HEK293 (cell line): ENCODE results near the gene WARS2.
"Not testable (repeated sequence)": the region's sequence is repeated elsewhere in the genome, so short reads cannot be mapped to it uniquely, and the experiment has no call there.

ENCODE experiments used
- CTCF ChIA-PET: fragments of 350-600 bp; formaldehyde crosslinking; extraction: SDS; loops from one replicate; lab custom pipeline; 2021; ENCODE audit warnings: antibody characterized with exemption; lab: Yijun Ruan, JAX
- POLR2A ChIA-PET: fragments of 300-600 bp; formaldehyde crosslinking; extraction: SDS; loops from one replicate; lab custom pipeline; 2020; ENCODE audit warnings: antibody characterized with exemption, inconsistent platforms; lab: Yijun Ruan, JAX
- H3K27ac ChIP-seq: fragments of 200-500 bp; sonication (Bioruptor generic); 2 replicates; pipeline ENCODE4 v1.5.1; 2014; ENCODE audit warnings: low read depth, low read length, control low read depth, inconsistent platforms; ENCODE audit errors: extremely low read depth
- H3K36me3 ChIP-seq, 2 experiments: fragments of 200-500 bp in 1 of 2; sonication (Bioruptor generic) in 1 of 2; 1 replicate in 1 of 2; 2 replicates in 1 of 2; pipeline ENCODE4 v1.5.1; 2014 to 2017; ENCODE audit warnings: inconsistent platforms in 2 of 2, low read length in 2 of 2; ENCODE audit not compliant: control insufficient read depth in 2 of 2, insufficient read depth in 1 of 2
- H3K4me1 ChIP-seq: fragments of 200-500 bp; sonication (Bioruptor generic); 2 replicates; pipeline ENCODE4 v1.5.1; 2014; ENCODE audit warnings: mild to moderate bottlenecking, low read length, inconsistent platforms; ENCODE audit not compliant: control insufficient read depth, insufficient read depth
- H3K4me3 ChIP-seq: 2 replicates; pipeline ENCODE4 v1.5.1; 2011; ENCODE audit warnings: low read depth, mild to moderate bottlenecking, control low read depth, low read length, moderate library complexity
- H3K9me3 ChIP-seq: fragments of 200-500 bp; sonication (Bioruptor generic); 2 replicates; pipeline ENCODE4 v1.5.1; 2014; ENCODE audit warnings: low read depth, low read length, inconsistent platforms; ENCODE audit not compliant: control insufficient read depth, insufficient read depth
- INSM2 ChIP-seq: fragments of 450-650 bp; formaldehyde crosslinking; IDR thresholded peaks from 2 replicates; pipeline ENCODE4 v1.5.1; 2016; ENCODE audit warnings: missing biosample characterization, missing genetic modification characterization
- OVOL3 ChIP-seq: fragments of 450-650 bp; formaldehyde crosslinking; IDR thresholded peaks from 2 replicates; pipeline ENCODE4 v1.5.1; 2016; ENCODE audit warnings: missing biosample characterization, missing genetic modification characterization
- TCF7L2 ChIP-seq: IDR thresholded peaks from 2 replicates; pipeline ENCODE4 v1.6.1; 2011; ENCODE audit warnings: low read depth, mild to moderate bottlenecking, inconsistent platforms, low read length, moderate library complexity, borderline replicate concordance
- ZBTB6 ChIP-seq: fragments of 450-650 bp; formaldehyde crosslinking; IDR thresholded peaks from 2 replicates; pipeline ENCODE4 v1.5.1; 2017; ENCODE audit warnings: missing biosample characterization, missing genetic modification characterization
- ZBTB7A ChIP-seq: fragments of 450-650 bp; formaldehyde crosslinking; IDR thresholded peaks from 2 replicates; pipeline ENCODE4 v1.5.1; 2016; ENCODE audit warnings: low read depth, missing biosample characterization, missing genetic modification characterization
- ZNF114 ChIP-seq: fragments of 450-650 bp; formaldehyde crosslinking; IDR thresholded peaks from 2 replicates; pipeline ENCODE4 v1.5.0; 2017; ENCODE audit warnings: missing biosample characterization, missing genetic modification characterization
- ZNF169 ChIP-seq: fragments of 450-650 bp; formaldehyde crosslinking; IDR thresholded peaks from 2 replicates; pipeline ENCODE4 v1.5.1; 2016; ENCODE audit warnings: missing biosample characterization, missing genetic modification characterization
- ZNF175 ChIP-seq: fragments of 450-650 bp; formaldehyde crosslinking; IDR thresholded peaks from 2 replicates; pipeline ENCODE4 v1.5.1; 2016; ENCODE audit warnings: missing biosample characterization, missing genetic modification characterization
- ZNF214 ChIP-seq: fragments of 450-650 bp; formaldehyde crosslinking; IDR thresholded peaks from 2 replicates; pipeline ENCODE4 v1.5.1; 2017; ENCODE audit warnings: missing biosample characterization, mild to moderate bottlenecking, missing genetic modification characterization, borderline replicate concordance
- ZNF280D ChIP-seq: fragments of 450-650 bp; formaldehyde crosslinking; IDR thresholded peaks from 2 replicates; pipeline ENCODE4 v1.5.1; 2016; ENCODE audit warnings: missing biosample characterization, missing genetic modification characterization
- ZNF501 ChIP-seq: fragments of 450-650 bp; formaldehyde crosslinking; IDR thresholded peaks from 2 replicates; pipeline ENCODE4 v1.5.1; 2016; ENCODE audit warnings: missing biosample characterization, missing genetic modification characterization
- ZNF521 ChIP-seq: fragments of 450-650 bp; formaldehyde crosslinking; IDR thresholded peaks from 2 replicates; pipeline ENCODE4 v1.5.1; 2017; ENCODE audit warnings: missing biosample characterization, mild to moderate bottlenecking, missing genetic modification characterization
- ZNF558 ChIP-seq: fragments of 450-650 bp; formaldehyde crosslinking; IDR thresholded peaks from 2 replicates; pipeline ENCODE4 v1.5.1; 2016; ENCODE audit warnings: missing biosample characterization, missing genetic modification characterization
- ZNF560 ChIP-seq: fragments of 450-650 bp; formaldehyde crosslinking; IDR thresholded peaks from 2 replicates; pipeline ENCODE4 v1.5.1; 2017; ENCODE audit warnings: missing biosample characterization, missing genetic modification characterization, borderline replicate concordance
- ZNF585B ChIP-seq: fragments of 450-650 bp; formaldehyde crosslinking; IDR thresholded peaks from 2 replicates; pipeline ENCODE4 v1.5.1; 2016; ENCODE audit warnings: missing biosample characterization, missing genetic modification characterization
- ZNF626 ChIP-seq: fragments of 450-650 bp; sonication (Bioruptor Pico); formaldehyde crosslinking; IDR thresholded peaks from 2 replicates; pipeline ENCODE4 v1.5.1; 2018; ENCODE audit warnings: missing biosample characterization, missing genetic modification characterization, inconsistent platforms
- ZNF707 ChIP-seq: fragments of 450-650 bp; formaldehyde crosslinking; IDR thresholded peaks from 2 replicates; pipeline ENCODE4 v1.5.1; 2016; ENCODE audit warnings: missing biosample characterization, missing genetic modification characterization
- ZNF747 ChIP-seq: fragments of 450-650 bp; formaldehyde crosslinking; IDR thresholded peaks from 2 replicates; pipeline ENCODE4 v1.5.1; 2016; ENCODE audit warnings: missing biosample characterization, missing genetic modification characterization
- ZNF791 ChIP-seq: fragments of 450-650 bp; formaldehyde crosslinking; IDR thresholded peaks from 2 replicates; pipeline ENCODE4 v1.5.1; 2016; ENCODE audit warnings: missing biosample characterization, missing genetic modification characterization

Gene WARS2

GRCh38 chr1:119121872-119122271 is 18.6 kb downstream of the WARS2 start:
- 0 out of 2 replicates have a peak, but pooled peaks have one; percentile 28 for TF ChIP-seq ZNF558 (tag by site-specific recombination)
- H3K27ac ChIP-seq, H3K36me3 ChIP-seq, H3K9me3 ChIP-seq, H3K4me3 ChIP-seq, POLR2A ChIA-PET, H3K4me1 ChIP-seq, CTCF ChIA-PET: not testable (repeated sequence)

- ChIA-PET CTCF (interaction anchor here (0.6 kb wide), 2 partner anchors 14 to 1059 kb away, joined by 3 read pairs; no protein-coding TSS in a partner anchor), POLR2A (no interaction called here)
- Histone ChIP-seq H3K27ac (no peak overlapping the region), H3K4me1 (no peaks in the 10 kb centered on the region), H3K4me3 (no peak overlapping the region), H3K36me3 (no peaks in the 10 kb centered on the region), H3K9me3 (no peaks in the 10 kb centered on the region)
- TF ChIP-seq ZNF707 (tag by site-specific recombination), result no peak
- no peak for TF ChIP-seq ZNF169 (tag by site-specific recombination)
- TF ChIP-seq ZNF585B, result no peak
- no peak for TF ChIP-seq ZNF280D (tag by site-specific recombination)
- no peak for TF ChIP-seq ZNF214
- no peak for TF ChIP-seq ZNF114
- no peak for TF ChIP-seq ZNF175 (tag by site-specific recombination)
- no peak for TF ChIP-seq OVOL3 (tag by site-specific recombination)
- no peak for TF ChIP-seq ZNF791 (tag by site-specific recombination)
- no peak for TF ChIP-seq TCF7L2
Observed at GRCh38 chr1:119116725-119117124, 23.7 kb downstream of the WARS2 start.

- POLR2A ChIA-PET, result no interaction called here
- CTCF ChIA-PET, result no interaction called here
- Histone ChIP-seq H3K4me1 (no peaks in the 10 kb centered on the region), H3K4me3 (no peak overlapping the region), H3K27ac (no peak overlapping the region), H3K36me3 (no peaks in the 10 kb centered on the region), H3K9me3 (no peaks in the 10 kb centered on the region)
- TF ChIP-seq ZBTB6 (tag by site-specific recombination) (no peak), INSM2 (no peak), ZNF747 (tag by site-specific recombination) (no peak)
Observed at GRCh38 chr1:119115736-119116135, 24.7 kb downstream of the WARS2 start.

- H3K9me3 ChIP-seq, result no peaks in the 10 kb centered on the region
- H3K4me1 ChIP-seq, result no peaks in the 10 kb centered on the region
- POLR2A ChIA-PET, result no interaction called here
- CTCF ChIA-PET, result no interaction called here
- no peak overlapping the region for H3K4me3 ChIP-seq
- H3K36me3 ChIP-seq, result no peaks in the 10 kb centered on the region
- H3K27ac ChIP-seq, result no peak overlapping the region
- TF ChIP-seq ZNF501 (tag by site-specific recombination), result no peak
- TF ChIP-seq ZNF560, result no peak
- TF ChIP-seq ZBTB7A (tag by site-specific recombination), result no peak
- no peak for TF ChIP-seq ZNF521 (tag by site-specific recombination)
- no peak for TF ChIP-seq ZNF626 (tag by site-specific recombination)
Observed at GRCh38 chr1:119115311-119115710, 25.1 kb downstream of the WARS2 start.
